GM23338 (cell line): Measurements from ENCODE around the gene COX6B2.

Experiments
- EZH2 ChIP-seq: fragments of 200-600 bp; sonication (generic); IDR thresholded peaks from one replicate; pipeline ENCODE4 v1.8.0; 2017; ENCODE audit warnings: antibody characterized with exemption, mild to moderate bottlenecking, low read depth; ENCODE audit not compliant: unreplicated experiment
- POLR2AphosphoS5 ChIP-seq: IDR thresholded peaks from 2 replicates; pipeline ENCODE4 v1.6.1; 2016; ENCODE audit warnings: antibody characterized with exemption, low read depth
- TF ChIP-seq, protein P1 (sequence below): IDR thresholded peaks from 2 replicates; pipeline ENCODE4 v1.6.1; 2016; ENCODE audit warnings: antibody characterized with exemption
- TF ChIP-seq, protein P2 (sequence below): IDR thresholded peaks from one replicate; pipeline ENCODE4 v1.6.1; 2018; ENCODE audit warnings: antibody characterized with exemption; ENCODE audit not compliant: unreplicated experiment
- TF ChIP-seq, protein P3 (sequence below), 2 experiments: fragments of 200-600 bp in 1 of 2; sonication (generic) in 1 of 2; conservative IDR thresholded peaks; 2 replicates each; pipeline versions ENCODE4 v1.5.1 to v1.6.1; 2016 to 2017; ENCODE audit warnings: antibody characterized with exemption in 2 of 2, low read depth in 2 of 2, mild to moderate bottlenecking in 2 of 2, moderate library complexity in 1 of 2

DNA sequence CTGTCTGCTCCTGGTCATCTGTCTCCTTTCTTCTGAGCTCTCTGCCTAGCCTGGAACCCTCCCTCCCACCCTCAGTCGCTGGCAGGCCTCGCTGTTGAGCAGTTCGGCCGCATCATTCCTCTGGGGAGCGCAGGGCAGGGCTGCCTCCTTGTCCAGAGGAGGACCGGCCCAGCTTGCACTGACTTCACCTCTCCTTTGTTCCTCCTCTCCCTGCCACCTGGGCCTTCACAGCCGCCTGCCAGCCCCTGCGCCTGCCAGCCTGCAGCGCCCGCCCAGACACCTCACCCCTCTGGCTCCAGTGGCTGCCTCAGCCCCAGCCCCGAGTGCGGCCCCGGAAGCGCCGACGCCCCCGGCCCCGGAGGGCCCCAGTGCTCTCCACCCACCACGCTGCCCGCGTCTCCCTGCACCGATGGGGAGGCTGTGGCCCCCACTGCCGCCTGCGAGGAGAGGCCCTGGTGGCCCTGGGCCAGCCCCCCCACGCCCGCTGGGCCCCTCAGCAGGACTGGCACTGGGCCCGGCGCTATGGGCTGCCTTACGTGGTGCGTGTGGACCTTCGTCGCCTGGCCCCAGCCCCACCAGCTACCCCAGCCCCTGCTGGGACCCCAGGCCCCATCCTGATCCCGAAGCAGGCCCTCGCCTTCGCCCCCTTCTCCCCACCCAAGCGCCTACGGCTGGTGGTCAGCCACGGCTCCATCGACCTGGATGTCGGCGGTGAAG, 7.6 kb downstream of the COX6B2 start:
- TF ChIP-seq, protein P1, sequence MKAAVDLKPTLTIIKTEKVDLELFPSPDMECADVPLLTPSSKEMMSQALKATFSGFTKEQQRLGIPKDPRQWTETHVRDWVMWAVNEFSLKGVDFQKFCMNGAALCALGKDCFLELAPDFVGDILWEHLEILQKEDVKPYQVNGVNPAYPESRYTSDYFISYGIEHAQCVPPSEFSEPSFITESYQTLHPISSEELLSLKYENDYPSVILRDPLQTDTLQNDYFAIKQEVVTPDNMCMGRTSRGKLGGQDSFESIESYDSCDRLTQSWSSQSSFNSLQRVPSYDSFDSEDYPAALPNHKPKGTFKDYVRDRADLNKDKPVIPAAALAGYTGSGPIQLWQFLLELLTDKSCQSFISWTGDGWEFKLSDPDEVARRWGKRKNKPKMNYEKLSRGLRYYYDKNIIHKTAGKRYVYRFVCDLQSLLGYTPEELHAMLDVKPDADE, result no peak
- TF ChIP-seq, protein P2, sequence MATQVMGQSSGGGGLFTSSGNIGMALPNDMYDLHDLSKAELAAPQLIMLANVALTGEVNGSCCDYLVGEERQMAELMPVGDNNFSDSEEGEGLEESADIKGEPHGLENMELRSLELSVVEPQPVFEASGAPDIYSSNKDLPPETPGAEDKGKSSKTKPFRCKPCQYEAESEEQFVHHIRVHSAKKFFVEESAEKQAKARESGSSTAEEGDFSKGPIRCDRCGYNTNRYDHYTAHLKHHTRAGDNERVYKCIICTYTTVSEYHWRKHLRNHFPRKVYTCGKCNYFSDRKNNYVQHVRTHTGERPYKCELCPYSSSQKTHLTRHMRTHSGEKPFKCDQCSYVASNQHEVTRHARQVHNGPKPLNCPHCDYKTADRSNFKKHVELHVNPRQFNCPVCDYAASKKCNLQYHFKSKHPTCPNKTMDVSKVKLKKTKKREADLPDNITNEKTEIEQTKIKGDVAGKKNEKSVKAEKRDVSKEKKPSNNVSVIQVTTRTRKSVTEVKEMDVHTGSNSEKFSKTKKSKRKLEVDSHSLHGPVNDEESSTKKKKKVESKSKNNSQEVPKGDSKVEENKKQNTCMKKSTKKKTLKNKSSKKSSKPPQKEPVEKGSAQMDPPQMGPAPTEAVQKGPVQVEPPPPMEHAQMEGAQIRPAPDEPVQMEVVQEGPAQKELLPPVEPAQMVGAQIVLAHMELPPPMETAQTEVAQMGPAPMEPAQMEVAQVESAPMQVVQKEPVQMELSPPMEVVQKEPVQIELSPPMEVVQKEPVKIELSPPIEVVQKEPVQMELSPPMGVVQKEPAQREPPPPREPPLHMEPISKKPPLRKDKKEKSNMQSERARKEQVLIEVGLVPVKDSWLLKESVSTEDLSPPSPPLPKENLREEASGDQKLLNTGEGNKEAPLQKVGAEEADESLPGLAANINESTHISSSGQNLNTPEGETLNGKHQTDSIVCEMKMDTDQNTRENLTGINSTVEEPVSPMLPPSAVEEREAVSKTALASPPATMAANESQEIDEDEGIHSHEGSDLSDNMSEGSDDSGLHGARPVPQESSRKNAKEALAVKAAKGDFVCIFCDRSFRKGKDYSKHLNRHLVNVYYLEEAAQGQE, result no peak
- TF ChIP-seq, protein P3, sequence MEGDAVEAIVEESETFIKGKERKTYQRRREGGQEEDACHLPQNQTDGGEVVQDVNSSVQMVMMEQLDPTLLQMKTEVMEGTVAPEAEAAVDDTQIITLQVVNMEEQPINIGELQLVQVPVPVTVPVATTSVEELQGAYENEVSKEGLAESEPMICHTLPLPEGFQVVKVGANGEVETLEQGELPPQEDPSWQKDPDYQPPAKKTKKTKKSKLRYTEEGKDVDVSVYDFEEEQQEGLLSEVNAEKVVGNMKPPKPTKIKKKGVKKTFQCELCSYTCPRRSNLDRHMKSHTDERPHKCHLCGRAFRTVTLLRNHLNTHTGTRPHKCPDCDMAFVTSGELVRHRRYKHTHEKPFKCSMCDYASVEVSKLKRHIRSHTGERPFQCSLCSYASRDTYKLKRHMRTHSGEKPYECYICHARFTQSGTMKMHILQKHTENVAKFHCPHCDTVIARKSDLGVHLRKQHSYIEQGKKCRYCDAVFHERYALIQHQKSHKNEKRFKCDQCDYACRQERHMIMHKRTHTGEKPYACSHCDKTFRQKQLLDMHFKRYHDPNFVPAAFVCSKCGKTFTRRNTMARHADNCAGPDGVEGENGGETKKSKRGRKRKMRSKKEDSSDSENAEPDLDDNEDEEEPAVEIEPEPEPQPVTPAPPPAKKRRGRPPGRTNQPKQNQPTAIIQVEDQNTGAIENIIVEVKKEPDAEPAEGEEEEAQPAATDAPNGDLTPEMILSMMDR (conservative IDR thresholded peaks at IDR 0.05; ENCODE audit: low read depth in 2 of 2), result no peak
- TF ChIP-seq EZH2, result no peak
- no peak for TF ChIP-seq POLR2AphosphoS5
